Measurements from ENCODE around the gene UNC13A. TPM values are rescaled to one million over a fixed set of nuclear protein-coding genes. Genes with fewer than 3 reads are reported as not detected.
"Not testable (repeated sequence)": the region's sequence is repeated elsewhere in the genome, so short reads cannot be mapped to it uniquely, and the experiment has no call there.

The UNC13A gene
- total RNA-seq, 4 donors from 2014 or later = 0.21 to 0.78 (median 0.41) TPM

DNA sequence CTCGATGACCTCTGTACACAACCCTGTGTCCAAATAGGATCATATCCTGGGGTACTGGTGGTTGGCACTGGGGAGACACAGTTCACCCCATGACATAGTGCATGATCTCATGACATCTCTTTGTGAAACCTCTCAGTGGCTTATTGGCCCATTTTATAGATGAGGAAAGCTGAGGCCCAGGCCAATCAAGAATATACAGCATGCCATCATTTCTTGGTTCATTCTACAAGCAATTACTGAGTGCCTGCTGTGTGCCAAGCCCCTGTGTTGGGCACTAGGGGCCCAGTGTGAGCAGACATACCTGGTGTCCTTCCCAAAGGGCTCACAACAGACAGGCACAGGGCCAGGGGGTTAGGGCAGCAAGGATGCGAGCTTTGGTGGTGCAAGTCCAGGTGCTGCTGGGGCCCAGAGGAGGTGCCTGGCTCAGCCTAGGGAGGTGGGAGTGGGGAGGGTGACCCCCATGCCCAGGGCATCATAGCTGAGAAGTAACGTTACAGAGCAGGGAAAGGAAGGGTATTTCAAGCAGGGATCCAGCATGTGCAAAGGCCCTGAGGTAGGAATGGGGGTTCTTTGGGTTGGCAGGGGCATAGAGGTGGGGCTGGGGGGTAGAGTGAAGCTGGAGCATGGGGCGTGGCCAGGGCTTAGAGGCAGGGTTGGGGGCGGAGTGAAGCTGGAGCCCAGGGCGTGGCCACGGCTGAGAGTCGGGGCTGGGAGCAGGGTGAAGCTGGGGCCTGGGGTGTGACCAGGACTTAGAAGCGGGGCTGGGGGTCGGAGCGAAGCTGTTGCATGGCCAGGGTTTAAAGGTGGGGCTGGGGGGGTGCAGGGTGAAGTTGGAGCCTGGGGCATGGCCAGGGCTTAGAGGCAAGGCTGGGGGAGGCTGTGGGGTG lies 112.0 kb downstream of the UNC13A start:
- H3K4me1 ChIP-seq = peaks cover 0 to 36% (median 0%) of the 10 kb centered on the region in 4 donors
- no peak overlapping the region for H3K4me3 ChIP-seq
- no peaks in the 10 kb centered on the region for H3K9me3 ChIP-seq
- 85 to 88% methylated on average over 11 of the region's 11 CpGs for WGBS, 2 donors
- H3K27me3 ChIP-seq = no peaks in the 10 kb centered on the region
- peak overlapping the region in 2 of 4 donors; percentile 59 for H3K27ac ChIP-seq
- H3K36me3 ChIP-seq = peaks cover 0 to 95% (median 18%) of the 10 kb centered on the region in 3 donors
- TF ChIP-seq POLR2A (IDR thresholded peaks at IDR 0.05) (no peak), EP300 (IDR thresholded peaks at IDR 0.05) (no peak)
- TF ChIP-seq, protein P1, sequence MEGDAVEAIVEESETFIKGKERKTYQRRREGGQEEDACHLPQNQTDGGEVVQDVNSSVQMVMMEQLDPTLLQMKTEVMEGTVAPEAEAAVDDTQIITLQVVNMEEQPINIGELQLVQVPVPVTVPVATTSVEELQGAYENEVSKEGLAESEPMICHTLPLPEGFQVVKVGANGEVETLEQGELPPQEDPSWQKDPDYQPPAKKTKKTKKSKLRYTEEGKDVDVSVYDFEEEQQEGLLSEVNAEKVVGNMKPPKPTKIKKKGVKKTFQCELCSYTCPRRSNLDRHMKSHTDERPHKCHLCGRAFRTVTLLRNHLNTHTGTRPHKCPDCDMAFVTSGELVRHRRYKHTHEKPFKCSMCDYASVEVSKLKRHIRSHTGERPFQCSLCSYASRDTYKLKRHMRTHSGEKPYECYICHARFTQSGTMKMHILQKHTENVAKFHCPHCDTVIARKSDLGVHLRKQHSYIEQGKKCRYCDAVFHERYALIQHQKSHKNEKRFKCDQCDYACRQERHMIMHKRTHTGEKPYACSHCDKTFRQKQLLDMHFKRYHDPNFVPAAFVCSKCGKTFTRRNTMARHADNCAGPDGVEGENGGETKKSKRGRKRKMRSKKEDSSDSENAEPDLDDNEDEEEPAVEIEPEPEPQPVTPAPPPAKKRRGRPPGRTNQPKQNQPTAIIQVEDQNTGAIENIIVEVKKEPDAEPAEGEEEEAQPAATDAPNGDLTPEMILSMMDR (IDR thresholded peaks at IDR 0.05) = no peak
- DNase-seq (ENCODE audit: low spot score in 2 of 2) = no peak

DNA sequence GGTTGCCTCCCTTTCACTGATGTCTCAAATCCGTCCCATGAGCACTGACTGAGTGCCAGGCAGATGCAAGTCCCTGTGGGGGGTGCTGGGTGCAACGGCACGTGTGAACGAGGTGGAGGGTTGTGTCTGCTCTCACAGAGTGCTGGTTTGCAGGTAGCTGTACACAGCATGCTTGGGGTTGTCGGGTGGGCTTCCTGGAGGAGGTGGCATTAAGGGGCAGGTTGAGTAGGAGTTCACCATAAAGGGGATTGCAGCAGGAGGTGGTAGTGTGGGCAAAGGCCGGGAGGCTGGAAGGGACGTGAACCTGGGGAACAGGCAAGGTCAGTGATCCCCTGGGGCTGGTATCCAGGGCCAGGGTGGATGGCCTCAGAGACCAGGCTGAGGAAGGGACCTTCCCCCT lies 115.5 kb downstream of the UNC13A start:
- WGBS, 2 donors = 86 to 94% methylated on average over 7 of the region's 7 CpGs

DNA sequence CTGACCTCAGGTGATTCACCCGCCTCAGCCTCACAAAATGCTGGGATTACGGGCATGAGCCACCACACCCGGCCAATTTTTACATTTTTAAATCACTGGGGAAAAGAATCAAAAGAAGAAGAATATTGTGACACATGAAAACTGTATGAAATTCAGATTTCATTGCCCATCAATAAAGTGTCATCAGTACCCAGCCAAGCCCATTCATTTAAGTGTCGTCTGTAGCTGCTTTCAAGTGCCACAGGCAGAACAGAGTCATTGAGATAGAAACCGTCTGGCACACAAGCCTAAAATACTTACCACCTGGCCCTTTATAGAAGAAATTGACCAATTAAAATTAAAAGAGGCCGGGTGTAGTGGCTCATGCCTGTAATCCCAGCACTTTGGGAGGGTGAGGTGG lies 117.4 kb downstream of the UNC13A start:
- TF ChIP-seq, protein P1 (IDR thresholded peaks at IDR 0.05) = no peak
- TF ChIP-seq EP300 (IDR thresholded peaks at IDR 0.05) (no peak), POLR2A (IDR thresholded peaks at IDR 0.05) (no peak)
- Histone ChIP-seq H3K9me3 (no peaks in the 10 kb centered on the region), H3K36me3 (peaks cover 10 to 96% (median 27%) of the 10 kb centered on the region in 3 donors), H3K27me3 (no peaks in the 10 kb centered on the region), H3K27ac (no peak overlapping the region), H3K4me1 (peaks cover 0 to 8% (median 0%) of the 10 kb centered on the region in 4 donors), H3K4me3 (no peak overlapping the region)
- 85 to 92% methylated on average over 6 of the region's 6 CpGs for WGBS, 2 donors
- no peak for DNase-seq (ENCODE audit: low spot score in 2 of 2)

More for the DNA sequence above, 115.5 kb downstream of the UNC13A start:
- TF ChIP-seq, protein P1 (IDR thresholded peaks at IDR 0.05) = no peak
- no peak for TF ChIP-seq POLR2A (IDR thresholded peaks at IDR 0.05)
- no peak for TF ChIP-seq EP300 (IDR thresholded peaks at IDR 0.05)
- Histone ChIP-seq H3K27ac (no peak overlapping the region), H3K4me3 (no peak overlapping the region), H3K27me3 (no peaks in the 10 kb centered on the region), H3K9me3 (no peaks in the 10 kb centered on the region), H3K4me1 (peaks cover 0 to 18% (median 0%) of the 10 kb centered on the region in 4 donors), H3K36me3 (peaks cover 5 to 95% (median 24%) of the 10 kb centered on the region in 3 donors)
- DNase-seq (ENCODE audit: low spot score in 2 of 2) = no peak

DNA sequence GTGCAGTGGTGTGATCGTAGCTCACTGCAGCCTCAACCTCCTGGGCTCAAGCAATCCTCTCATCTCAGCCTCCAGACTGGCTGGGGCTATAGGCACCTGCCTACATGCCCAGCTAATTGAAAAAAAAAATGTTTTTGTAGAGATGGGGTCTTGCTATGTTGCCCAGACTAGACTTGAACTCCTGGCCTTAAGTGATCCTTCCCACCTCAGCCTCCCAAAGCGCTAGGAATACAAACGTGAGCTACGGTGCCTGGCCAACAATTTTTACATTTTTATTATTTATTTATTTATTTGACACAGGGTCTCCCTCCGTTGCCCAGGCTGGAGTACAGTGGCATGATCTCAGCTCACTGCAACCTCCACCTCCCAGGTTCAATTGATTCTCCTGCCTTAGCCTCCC lies 117.9 kb downstream of the UNC13A start:
- not testable (repeated sequence) for H3K4me3 ChIP-seq; H3K27ac ChIP-seq; DNase-seq (ENCODE audit: low spot score in 2 of 2); H3K27me3 ChIP-seq; H3K9me3 ChIP-seq
- WGBS, 2 donors = 89 to 93% methylated on average over 5 of the region's 5 CpGs
- Histone ChIP-seq H3K36me3 (peaks cover 10 to 96% (median 27%) of the 10 kb centered on the region in 3 donors), H3K4me1 (peaks cover 0 to 13% (median 0%) of the 10 kb centered on the region in 4 donors)

DNA sequence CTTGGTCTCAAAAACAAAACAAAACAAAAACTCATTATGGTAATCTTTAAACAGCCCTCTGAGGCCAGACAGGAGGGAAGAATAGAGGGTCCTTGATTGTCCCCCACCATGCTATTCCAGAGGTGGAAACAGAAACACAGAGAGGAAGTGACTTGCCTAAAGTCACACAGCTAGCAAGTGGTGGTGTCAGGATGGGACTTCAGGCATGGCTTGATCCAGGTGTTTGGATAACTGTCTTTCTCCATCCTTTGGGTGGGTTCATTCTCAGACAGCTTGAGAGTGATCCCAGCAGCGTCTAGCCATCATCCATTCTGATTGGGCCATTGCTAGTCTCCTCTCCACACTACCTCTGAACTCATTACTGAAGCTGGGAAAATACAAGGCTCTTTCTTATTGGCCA lies 120.2 kb downstream of the UNC13A start:
- TF ChIP-seq EP300 (IDR thresholded peaks at IDR 0.05) = no peak
- TF ChIP-seq, protein P1 (IDR thresholded peaks at IDR 0.05) = no peak
- no peak for TF ChIP-seq POLR2A (IDR thresholded peaks at IDR 0.05)
- H3K4me3 ChIP-seq = no peak overlapping the region
- 83 to 87% methylated on average over 1 of the region's 1 CpG for WGBS, 2 donors
- H3K36me3 ChIP-seq = peaks cover 10 to 98% (median 27%) of the 10 kb centered on the region in 3 donors
- no peak overlapping the region for H3K27ac ChIP-seq
- no peaks in the 10 kb centered on the region for H3K9me3 ChIP-seq
- no peaks in the 10 kb centered on the region for H3K27me3 ChIP-seq
- peaks cover 0 to 8% (median 0%) of the 10 kb centered on the region in 4 donors for H3K4me1 ChIP-seq
- DNase-seq (ENCODE audit: low spot score in 2 of 2) = no peak

All from tibial nerve (tissue), 4 donors.